EH (cell line): ENCODE data around the gene HNRNPA0.

ENCODE experiments used
- DNase-seq: peaks from one replicate; pipeline ENCODE4 v3.0.0-alpha.2; 2015; ENCODE audit warnings: low read depth

The HNRNPA0 gene

GRCh38 chr5:137727623-137728022 is 26.5 kb downstream of the HNRNPA0 start:
- no peak for DNase-seq

DNA sequence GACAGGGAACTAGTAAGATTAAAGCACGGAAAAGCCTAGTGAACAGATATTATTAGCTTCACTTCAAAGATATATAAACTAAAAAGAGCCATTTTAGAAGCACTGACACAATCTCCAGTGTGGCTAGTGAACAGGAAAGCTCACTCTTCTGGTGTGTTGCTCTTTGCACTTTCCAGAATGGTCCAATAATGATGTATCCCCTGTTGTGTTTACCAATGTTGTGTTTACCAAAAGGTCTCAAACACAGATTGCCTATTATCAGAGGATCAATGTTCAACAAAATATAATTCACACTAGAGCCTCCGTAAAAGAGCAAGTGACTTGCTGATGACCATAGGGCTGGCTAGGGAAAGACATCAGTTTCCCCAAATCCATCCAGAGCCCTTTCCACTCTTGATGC is 29.9 kb downstream of the HNRNPA0 start:
- DNase-seq = no peak

- DNase-seq = no peak
Measured at GRCh38 chr5:137718611-137719010, 35.6 kb downstream of the HNRNPA0 start.

DNA sequence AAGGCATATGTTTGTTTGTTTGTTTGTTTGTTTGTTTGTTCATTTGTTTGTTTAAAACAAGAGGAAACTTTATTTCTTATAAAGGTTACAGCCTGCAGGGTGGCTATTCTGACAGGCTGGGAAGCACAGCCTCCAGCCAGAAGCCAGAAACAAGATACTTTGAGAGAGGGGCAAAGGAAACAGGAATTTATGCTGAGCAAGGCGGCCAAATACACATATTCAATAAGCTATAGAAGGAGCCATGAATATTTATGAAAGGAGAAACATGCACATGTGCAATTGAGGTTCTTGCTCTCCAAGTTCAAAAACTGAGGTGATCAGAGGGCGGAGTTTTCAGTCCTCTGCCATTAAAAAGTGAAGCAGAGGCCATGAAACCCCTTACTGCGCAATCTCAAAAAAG is 37.8 kb downstream of the HNRNPA0 start:
- DNase-seq = no peak

- no peak for DNase-seq
Measured at GRCh38 chr5:137715456-137715855, 38.7 kb downstream of the HNRNPA0 start.

- peak; percentile 29 for DNase-seq
Measured at GRCh38 chr5:137714946-137715345, 39.2 kb downstream of the HNRNPA0 start.

DNA sequence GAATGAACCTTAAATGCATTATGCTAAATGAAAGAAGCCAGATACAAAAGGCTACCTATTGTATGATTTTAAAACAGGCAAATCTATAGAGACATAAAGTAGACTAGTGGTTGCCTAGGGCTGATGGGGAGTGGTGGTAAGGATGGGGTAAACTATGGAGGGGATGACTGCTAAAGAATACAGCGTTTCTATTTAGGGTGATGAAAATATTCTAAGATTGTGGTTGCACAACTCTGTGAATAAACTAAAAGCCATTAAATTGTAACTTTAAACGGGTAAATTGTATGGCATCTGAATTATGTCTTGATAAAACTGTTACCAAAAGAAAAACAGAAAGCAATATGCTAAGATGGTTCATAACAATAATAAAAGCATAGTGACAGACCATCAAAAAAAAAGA is 39.7 kb downstream of the HNRNPA0 start:
- DNase-seq = peak; percentile 50

- DNase-seq = peak; percentile 66
Measured at GRCh38 chr5:137712139-137712667, 42.0 kb downstream of the HNRNPA0 start.

- peak; percentile 43 for DNase-seq
Measured at GRCh38 chr5:137710086-137710485, 44.1 kb downstream of the HNRNPA0 start.

DNA sequence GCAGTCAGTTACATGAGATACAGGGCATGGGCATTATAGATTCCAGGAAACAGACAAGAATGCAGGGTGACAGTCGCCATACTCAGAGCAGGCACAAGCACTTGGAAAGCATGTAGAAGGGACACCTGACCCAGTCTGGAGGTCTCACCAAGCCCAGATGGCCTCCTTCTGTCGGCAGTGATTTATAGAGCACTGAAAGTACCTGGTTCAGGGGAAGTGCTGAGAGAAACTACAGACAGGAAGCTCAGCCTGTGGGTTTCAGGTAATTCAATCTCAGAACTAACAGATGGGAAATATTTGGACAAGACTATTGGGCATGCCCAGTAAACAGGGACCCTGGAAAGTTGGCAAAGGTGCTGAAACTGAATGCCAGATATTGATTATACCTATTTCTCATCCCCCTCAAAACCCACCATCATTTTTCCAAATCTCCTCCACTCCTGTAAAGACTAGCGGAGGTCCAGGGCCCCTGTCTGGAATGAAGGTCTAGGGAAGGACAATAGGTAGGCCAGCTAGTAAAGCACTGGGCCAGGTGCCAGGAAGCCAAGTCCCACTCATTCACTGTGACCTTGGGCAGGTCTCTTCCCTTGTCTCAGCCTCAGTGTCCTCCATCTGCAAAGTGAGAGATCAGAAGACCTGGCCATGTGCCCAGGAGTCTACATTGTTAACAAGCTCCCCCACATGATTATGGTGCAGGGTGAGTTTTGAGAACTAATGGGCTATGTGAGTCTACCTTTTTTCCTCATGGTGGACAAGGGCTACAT is 45.2 kb downstream of the HNRNPA0 start:
- no peak for DNase-seq

DNA sequence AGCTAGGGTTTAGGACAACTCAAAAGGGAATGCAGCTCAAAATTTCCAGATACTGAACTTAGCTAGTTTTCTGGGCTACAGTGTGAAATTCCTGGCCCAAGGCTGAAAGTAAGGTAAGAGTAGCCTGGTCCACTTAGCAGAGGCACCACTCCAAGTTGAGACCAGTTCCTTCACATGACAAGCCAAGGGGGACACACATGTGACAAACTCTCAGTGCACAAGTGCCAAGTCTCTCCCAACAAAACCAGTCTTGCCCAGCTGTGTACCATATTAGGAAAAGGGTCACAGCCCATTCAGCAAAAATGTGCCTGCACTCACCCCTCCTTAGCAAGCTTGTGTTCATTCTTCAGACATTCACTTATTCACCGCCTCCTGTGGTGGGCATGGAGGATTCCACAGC is 46.1 kb downstream of the HNRNPA0 start:
- DNase-seq = no peak

DNA sequence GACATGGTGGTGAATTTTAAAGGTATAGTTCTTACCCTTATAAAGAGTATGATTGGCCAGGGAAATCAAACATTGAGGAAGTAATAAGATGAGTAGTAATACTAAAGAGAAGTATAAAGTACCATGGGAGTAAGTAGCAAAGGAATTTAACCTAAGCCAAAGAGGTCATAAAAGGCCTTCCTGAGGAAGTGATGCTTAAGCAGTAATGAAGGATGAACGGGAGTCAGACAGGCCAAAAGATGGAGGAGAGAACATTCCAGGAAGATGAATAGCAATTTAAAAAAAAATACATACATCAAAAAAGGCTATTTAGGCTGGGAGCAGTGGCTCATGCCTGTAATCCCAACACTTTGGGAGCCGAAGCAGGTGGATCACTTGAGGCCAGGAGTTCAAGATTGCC is 47.3 kb downstream of the HNRNPA0 start:
- DNase-seq = peak; percentile 62

GRCh38 chr5:137705106-137705505 is 49.1 kb downstream of the HNRNPA0 start:
- DNase-seq = peak; percentile 50

DNA sequence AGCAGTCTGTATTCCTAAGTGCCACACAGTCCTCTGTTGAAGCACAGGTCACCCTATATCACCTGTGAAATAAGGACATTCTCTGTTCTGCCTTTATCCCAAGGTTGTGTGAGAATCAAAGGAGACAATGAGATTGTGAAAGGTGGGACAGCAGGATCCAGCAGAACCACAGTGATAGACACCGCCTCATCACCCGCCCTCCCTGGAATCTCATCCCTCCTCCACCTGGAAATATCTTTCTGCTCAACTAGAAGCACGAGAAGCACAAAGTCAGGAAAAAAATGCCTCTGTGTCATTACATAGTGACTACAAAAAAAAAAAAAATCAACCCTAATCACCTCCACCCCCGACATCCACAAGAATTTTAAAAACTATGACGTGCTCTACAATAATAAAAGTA is 50.6 kb downstream of the HNRNPA0 start:
- DNase-seq = no peak

- DNase-seq = peak; percentile 3
Measured at GRCh38 chr5:137700282-137700680, 53.9 kb downstream of the HNRNPA0 start.

- DNase-seq = no peak
Measured at GRCh38 chr5:137699336-137700281, 54.6 kb downstream of the HNRNPA0 start.

DNA sequence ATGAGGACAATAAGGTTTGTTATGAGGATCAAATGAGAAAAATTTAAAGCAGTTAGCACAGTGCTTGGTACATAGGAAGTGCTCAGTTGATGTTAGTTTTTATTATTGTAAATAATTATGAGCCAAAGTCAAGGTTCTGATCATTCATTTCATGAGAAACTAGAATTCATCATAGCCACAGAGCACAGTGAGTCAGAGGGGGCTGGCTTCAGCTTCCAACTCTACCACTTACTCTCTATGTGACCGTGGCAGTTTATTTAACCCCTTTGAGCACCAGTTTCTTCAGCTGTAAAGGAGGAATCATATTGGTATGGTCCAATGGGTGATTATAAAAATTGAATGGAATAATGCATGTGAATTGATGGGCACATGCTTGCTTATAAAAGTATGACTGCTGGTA is 57.7 kb downstream of the HNRNPA0 start:
- peak; percentile 44 for DNase-seq

GRCh38 chr5:137695651-137696428 is 58.3 kb downstream of the HNRNPA0 start:
- no peak for DNase-seq
